Glomerular endothelial cell (primary cell): Measurements from ENCODE around the gene ERMN. TPM values are rescaled to one million over a fixed set of nuclear protein-coding genes. Genes with fewer than 3 reads are reported as not detected.
A peak's percentile ranks its signal among the peaks of the same experiment; 100 is the strongest.

Experiments
- DNase-seq: peaks from one replicate; pipeline ENCODE4 v3.0.0-alpha.2; 2011; ENCODE audit warnings: low read depth, low spot score; ENCODE audit errors: extremely low read depth
- total RNA-seq: library from RNA; depleted of rRNA; stranded (reverse); fragments of >200 nt; gene quantifications from 2 replicates; pipeline ENCODE4 v1.2.3, GENCODE V29; 2015

The ERMN gene
- total RNA-seq, 1 donor from 2014 or later, result not detected

GRCh38 chr2:157333304-157334047 lies 7.9 kb upstream of the ERMN start:
- no peak for DNase-seq

GRCh38 chr2:157329524-157329923 lies 3.9 kb upstream of the ERMN start:
- DNase-seq, result no peak

GRCh38 chr2:157327621-157328500 lies 2.2 kb upstream of the ERMN start:
- DNase-seq, result peak; percentile 20

- no peak for DNase-seq
Measured at GRCh38 chr2:157327200-157327599, 1.6 kb upstream of the ERMN start.

- no peak for DNase-seq
Measured at GRCh38 chr2:157326698-157327097, 1.1 kb upstream of the ERMN start.

GRCh38 chr2:157324331-157324843 lies 1.2 kb downstream of the ERMN start:
- DNase-seq, result no peak

- no peak for DNase-seq
Measured at GRCh38 chr2:157322432-157322831, 3.2 kb downstream of the ERMN start.

- DNase-seq, result no peak
Measured at GRCh38 chr2:157321466-157321865, 4.2 kb downstream of the ERMN start.

GRCh38 chr2:157320409-157320808 lies 5.2 kb downstream of the ERMN start:
- DNase-seq, result no peak

GRCh38 chr2:157319795-157320194 lies 5.8 kb downstream of the ERMN start:
- no peak for DNase-seq

GRCh38 chr2:157318884-157319283 lies 6.7 kb downstream of the ERMN start:
- no peak for DNase-seq

GRCh38 chr2:157315901-157316300 lies 9.7 kb downstream of the ERMN start:
- DNase-seq, result no peak

GRCh38 chr2:157312866-157313486 lies 12.6 kb downstream of the ERMN start:
- no peak for DNase-seq

GRCh38 chr2:157311706-157312105 lies 13.9 kb downstream of the ERMN start:
- DNase-seq, result no peak

GRCh38 chr2:157309878-157310277 lies 15.7 kb downstream of the ERMN start:
- no peak for DNase-seq

GRCh38 chr2:157307021-157307420 lies 18.6 kb downstream of the ERMN start:
- DNase-seq, result no peak

- DNase-seq, result no peak
Measured at GRCh38 chr2:157305723-157306110, 19.9 kb downstream of the ERMN start.

- no peak for DNase-seq
Measured at GRCh38 chr2:157304811-157305722, 20.6 kb downstream of the ERMN start.

GRCh38 chr2:157303612-157304011 lies 22.0 kb downstream of the ERMN start:
- no peak for DNase-seq

GRCh38 chr2:157302492-157303099 lies 23.0 kb downstream of the ERMN start:
- peak; percentile 9 for DNase-seq
